Stimulated activated CD4-positive, alpha-beta T cell treated with anti-CD3 and anti-CD28 coated beads, Interleukin-1b, Interleukin-23, amount 100 ng/mL, for 48 hours (primary cell): Measurements from ENCODE around the gene GADL1.

Source experiments
- DNase-seq: peaks from one replicate; pipeline ENCODE4 v3.0.0-alpha.2; 2020

GADL1 gene

GRCh38 chr3:30752970-30753369 is 141.5 kb downstream of the GADL1 start:
- no peak for DNase-seq

GRCh38 chr3:30752491-30752890 is 142.0 kb downstream of the GADL1 start:
- DNase-seq = no peak

GRCh38 chr3:30751610-30752299 is 142.7 kb downstream of the GADL1 start:
- peak; percentile 54 for DNase-seq

GRCh38 chr3:30750967-30751366 is 143.5 kb downstream of the GADL1 start:
- DNase-seq = no peak

- no peak for DNase-seq
Observed at GRCh38 chr3:30749230-30749629, 145.2 kb downstream of the GADL1 start.

GRCh38 chr3:30747771-30748281 is 146.6 kb downstream of the GADL1 start:
- DNase-seq = no peak

- DNase-seq = no peak
Observed at GRCh38 chr3:30743641-30744317, 150.7 kb downstream of the GADL1 start.

GRCh38 chr3:30742796-30743619 is 151.5 kb downstream of the GADL1 start:
- DNase-seq = no peak

- no peak for DNase-seq
Observed at GRCh38 chr3:30741889-30742288, 152.6 kb downstream of the GADL1 start.

- no peak for DNase-seq
Observed at GRCh38 chr3:30738605-30739004, 155.9 kb downstream of the GADL1 start.

GRCh38 chr3:30737743-30738499 is 156.5 kb downstream of the GADL1 start:
- no peak for DNase-seq

- no peak for DNase-seq
Observed at GRCh38 chr3:30733696-30734095, 160.8 kb downstream of the GADL1 start.

- no peak for DNase-seq
Observed at GRCh38 chr3:30733209-30733608, 161.3 kb downstream of the GADL1 start.

GRCh38 chr3:30730967-30731366 is 163.5 kb downstream of the GADL1 start:
- DNase-seq = no peak

GRCh38 chr3:30729936-30730335 is 164.5 kb downstream of the GADL1 start:
- DNase-seq = no peak

- DNase-seq = no peak
Observed at GRCh38 chr3:30729512-30729911, 164.9 kb downstream of the GADL1 start.

- DNase-seq = no peak
Observed at GRCh38 chr3:30728143-30728542, 166.3 kb downstream of the GADL1 start.

- no peak for DNase-seq
Observed at GRCh38 chr3:30724863-30725262, 169.6 kb downstream of the GADL1 start.

GRCh38 chr3:30723211-30723610 is 171.2 kb downstream of the GADL1 start:
- DNase-seq = no peak

- DNase-seq = no peak
Observed at GRCh38 chr3:30721314-30721634, 173.2 kb downstream of the GADL1 start.

- DNase-seq = no peak
Observed at GRCh38 chr3:30720586-30721313, 173.7 kb downstream of the GADL1 start.

- DNase-seq = no peak
Observed at GRCh38 chr3:30719536-30719935, 174.9 kb downstream of the GADL1 start.
